Transverse colon (tissue), 4 donors: Measurements from ENCODE around the gene ZFC3H1. TPM values are rescaled to one million over a fixed set of nuclear protein-coding genes. Genes with fewer than 3 reads are reported as not detected.
A peak's percentile ranks its signal among the peaks of the same experiment; 100 is the strongest.

Source experiments
- DNase-seq: peaks from one replicate; pipeline ENCODE4 v3.0.0-alpha.2; 2019
- H3K27ac ChIP-seq, 4 donors: fragments of 200-600 bp; sonication (generic); 2 replicates each; pipeline ENCODE4 v1.5.1; 2016 to 2018; ENCODE audit warnings: inconsistent platforms in 4 of 4
- H3K27me3 ChIP-seq: fragments of 200-600 bp; sonication (generic); 2 replicates; pipeline ENCODE4 v1.5.1; 2017; ENCODE audit warnings: inconsistent platforms
- H3K36me3 ChIP-seq, 4 donors: fragments of 200-600 bp; sonication (generic); 2 replicates each; pipeline ENCODE4 v1.5.1; 2017 to 2019; ENCODE audit warnings: inconsistent platforms in 4 of 4
- H3K4me1 ChIP-seq, 4 donors: fragments of 200-600 bp; sonication (generic); 2 replicates each; pipeline ENCODE4 v1.5.1; 2017 to 2020; ENCODE audit warnings: inconsistent platforms in 4 of 4
- H3K4me3 ChIP-seq, 4 donors: fragments of 200-600 bp; sonication (generic); 1 replicate in 1 of 4; 2 replicates in 3 of 4; pipeline versions ENCODE4 v1.5.1 to v1.6.1; 2017 to 2019; ENCODE audit warnings: inconsistent platforms in 4 of 4
- H3K9me3 ChIP-seq, 2 donors: fragments of 200-600 bp; sonication (generic); 2 replicates each; pipeline ENCODE4 v1.5.1; 2017 to 2019; ENCODE audit warnings: inconsistent platforms in 2 of 2
- EP300 ChIP-seq: sonication (generic); formaldehyde crosslinking; IDR thresholded peaks from one replicate; pipeline ENCODE4 v1.6.1; 2017; ENCODE audit warnings: antibody characterized with exemption, low read depth
- POLR2A ChIP-seq: fragments of 450-650 bp; IDR thresholded peaks from one replicate; pipeline ENCODE4 v1.6.1; 2016; ENCODE audit warnings: antibody characterized with exemption, mild to moderate bottlenecking, moderate library complexity
- POLR2AphosphoS5 ChIP-seq, 3 donors: sonication (generic); formaldehyde crosslinking; IDR thresholded peaks; one replicate each; pipeline ENCODE4 v1.6.1; 2016; ENCODE audit warnings: antibody characterized with exemption in 3 of 3
- WGBS, 2 donors: methylation state at CpG; one replicate each; pipeline ENCODE4 v1.1.5; 2018; ENCODE audit warnings: low coverage in 1 of 2; 5-methylcytosine and 5-hydroxymethylcytosine counted together
- in situ Hi-C, 4 donors: fragments of 200-750 bp; cut with MboI; loops; one replicate each; pipeline versions ENCODE4 v1.15.0 to v1.15.1; 2017; ENCODE audit warnings: low sequenced_read_pairs in 3 of 4, low pct_ligation_motif_present in 1 of 4, low pct_unique_long_range_greater_than_20kb in 1 of 4
- intact Hi-C: fragments of 100-400 bp; cut with DNase I; formaldehyde crosslinking; loops from one replicate; pipeline ENCODE4 v1.15.1; 2023; ENCODE audit warnings: low total_unique reads
- total RNA-seq, 4 donors: library from RNA; depleted of rRNA; stranded (reverse); fragments of >200 nt; gene quantifications; one replicate each; pipeline ENCODE4 v1.1.0, GENCODE V29; 2016
- TF ChIP-seq, protein P1 (sequence below), 5 experiments: fragments of 200-600 bp in 3 of 5; fragments of 450-650 bp in 2 of 5; sonication (generic) in 3 of 5; IDR thresholded peaks; 1 replicate in 2 of 5; 2 replicates in 3 of 5; pipeline ENCODE4 v1.5.1; 2016 to 2017; ENCODE audit warnings: antibody characterized with exemption in 5 of 5, inconsistent platforms in 3 of 5, mild to moderate bottlenecking in 2 of 5, moderate library complexity in 1 of 5

The ZFC3H1 gene
- total RNA-seq, 4 donors from 2014 or later: 61.9 to 141 (median 91.6) TPM

DNA sequence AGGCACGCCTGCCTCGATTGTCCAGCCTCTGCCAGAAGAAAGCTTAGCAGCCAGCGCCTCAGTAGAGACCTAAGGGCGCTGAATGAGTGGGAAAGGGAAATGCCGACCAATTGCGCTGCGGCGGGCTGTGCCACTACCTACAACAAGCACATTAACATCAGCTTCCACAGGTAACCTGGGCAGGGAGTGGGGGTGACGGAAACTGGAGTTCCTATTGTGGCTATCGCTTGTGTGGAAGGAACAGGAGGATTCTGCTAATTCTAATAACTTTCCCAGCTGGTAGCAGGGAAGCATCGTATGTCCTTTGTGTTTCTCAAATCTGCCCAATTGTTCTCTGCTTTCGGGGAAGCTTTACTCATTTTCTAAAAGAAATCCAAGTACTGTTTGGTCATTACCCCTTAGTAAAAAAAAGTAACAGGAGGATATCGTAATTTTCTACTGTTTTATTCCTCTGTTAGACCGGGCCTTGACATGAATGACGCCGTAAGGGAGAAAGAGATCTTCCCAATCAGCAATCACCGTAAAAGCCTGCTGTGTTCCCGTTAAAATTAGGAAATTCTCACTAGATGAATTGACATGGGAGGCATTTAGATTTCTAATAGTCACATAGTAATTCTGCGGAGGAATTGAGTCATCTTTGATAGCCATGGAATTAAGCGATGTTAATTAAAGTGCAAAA lies 902 bp upstream of the ZFC3H1 start:
- in situ Hi-C loops: no loop called here
- Histone ChIP-seq H3K4me3 (peak overlapping the region; percentile 53 to 85 (median 76)), H3K36me3 (peaks cover 0 to 9% (median 2%) of the 10 kb centered on the region in 4 donors), H3K27me3 (no peaks in the 10 kb centered on the region), H3K4me1 (peaks cover 14 to 36% (median 23%) of the 10 kb centered on the region in 4 donors), H3K27ac (peak overlapping the region; percentile 97 to 99 (median 98)), H3K9me3 (no peaks in the 10 kb centered on the region)
- DNase-seq: no peak
- intact Hi-C loops: loop anchor here (10.0 kb wide), 1 partner anchor 80 kb away; no protein-coding TSS in a partner anchor
- WGBS, 2 donors: 0 to 2% methylated on average over 8 to 20 of the region's 20 CpGs
- TF ChIP-seq, protein P1, sequence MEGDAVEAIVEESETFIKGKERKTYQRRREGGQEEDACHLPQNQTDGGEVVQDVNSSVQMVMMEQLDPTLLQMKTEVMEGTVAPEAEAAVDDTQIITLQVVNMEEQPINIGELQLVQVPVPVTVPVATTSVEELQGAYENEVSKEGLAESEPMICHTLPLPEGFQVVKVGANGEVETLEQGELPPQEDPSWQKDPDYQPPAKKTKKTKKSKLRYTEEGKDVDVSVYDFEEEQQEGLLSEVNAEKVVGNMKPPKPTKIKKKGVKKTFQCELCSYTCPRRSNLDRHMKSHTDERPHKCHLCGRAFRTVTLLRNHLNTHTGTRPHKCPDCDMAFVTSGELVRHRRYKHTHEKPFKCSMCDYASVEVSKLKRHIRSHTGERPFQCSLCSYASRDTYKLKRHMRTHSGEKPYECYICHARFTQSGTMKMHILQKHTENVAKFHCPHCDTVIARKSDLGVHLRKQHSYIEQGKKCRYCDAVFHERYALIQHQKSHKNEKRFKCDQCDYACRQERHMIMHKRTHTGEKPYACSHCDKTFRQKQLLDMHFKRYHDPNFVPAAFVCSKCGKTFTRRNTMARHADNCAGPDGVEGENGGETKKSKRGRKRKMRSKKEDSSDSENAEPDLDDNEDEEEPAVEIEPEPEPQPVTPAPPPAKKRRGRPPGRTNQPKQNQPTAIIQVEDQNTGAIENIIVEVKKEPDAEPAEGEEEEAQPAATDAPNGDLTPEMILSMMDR (IDR thresholded peaks at IDR 0.05): no peak
- TF ChIP-seq POLR2AphosphoS5 (IDR thresholded peaks at IDR 0.05) (no peak), POLR2A (no peak), EP300 (no peak)

GRCh38 chr12:71662849-71663560 lies 643 bp downstream of the ZFC3H1 start:
- DNase-seq: peak; percentile 73
- Histone ChIP-seq H3K4me3 (peak overlapping the region; percentile 67 to 85 (median 76)), H3K36me3 (peaks cover 0 to 23% (median 11%) of the 10 kb centered on the region in 4 donors), H3K27me3 (no peaks in the 10 kb centered on the region), H3K27ac (peak overlapping the region; percentile 97 to 99 (median 98)), H3K4me1 (peaks cover 14 to 36% (median 23%) of the 10 kb centered on the region in 4 donors), H3K9me3 (no peaks in the 10 kb centered on the region)
- TF ChIP-seq EP300: no peak
- TF ChIP-seq, protein P1 (IDR thresholded peaks at IDR 0.05): peak in 1 of 5 experiments; percentile 10
- peak; percentile 46 to 70 (median 65) for TF ChIP-seq POLR2AphosphoS5 (IDR thresholded peaks at IDR 0.05)
- TF ChIP-seq POLR2A: peak; percentile 27
- in situ Hi-C loops: no loop called here
- intact Hi-C loops: loop anchor here (10.0 kb wide), 1 partner anchor 82 kb away; no protein-coding TSS in a partner anchor
- 0 to 1% methylated on average over 1 to 51 of the region's 53 CpGs for WGBS, 2 donors

GRCh38 chr12:71661977-71662530 lies 1.6 kb downstream of the ZFC3H1 start:
- intact Hi-C loops (loop anchor here (10.0 kb wide), 1 partner anchor 83 kb away; no protein-coding TSS in a partner anchor), in situ Hi-C loops (no loop called here)
- Histone ChIP-seq H3K36me3 (peaks cover 0 to 27% (median 15%) of the 10 kb centered on the region in 4 donors), H3K9me3 (no peaks in the 10 kb centered on the region), H3K27me3 (no peaks in the 10 kb centered on the region), H3K4me1 (peaks cover 14 to 36% (median 23%) of the 10 kb centered on the region in 4 donors), H3K4me3 (peak overlapping the region; percentile 67 to 85 (median 76)), H3K27ac (peak overlapping the region; percentile 97 to 99 (median 98))
- TF ChIP-seq, protein P1 (IDR thresholded peaks at IDR 0.05): no peak
- TF ChIP-seq POLR2A (no peak), EP300 (no peak), POLR2AphosphoS5 (IDR thresholded peaks at IDR 0.05) (no peak)
- DNase-seq: no peak
- 0 to 2% methylated on average over 8 of the region's 8 CpGs for WGBS, 2 donors

GRCh38 chr12:71656740-71657139 lies 6.9 kb downstream of the ZFC3H1 start:
- in situ Hi-C loops: no loop called here
- 59 to 83% methylated on average over 3 of the region's 3 CpGs for WGBS, 2 donors

More at GRCh38 chr12:71656740-71657139, 6.9 kb downstream of the ZFC3H1 start:
- H3K4me3 ChIP-seq: no peak overlapping the region
- intact Hi-C loops: no loop called here
- peaks cover 11 to 43% (median 21%) of the 10 kb centered on the region in 4 donors for H3K4me1 ChIP-seq
- DNase-seq: no peak
- peaks cover 0 to 54% (median 26%) of the 10 kb centered on the region in 4 donors for H3K36me3 ChIP-seq
- TF ChIP-seq, protein P1 (IDR thresholded peaks at IDR 0.05): no peak
- TF ChIP-seq EP300 (no peak), POLR2AphosphoS5 (IDR thresholded peaks at IDR 0.05) (no peak), POLR2A (no peak)
- no peaks in the 10 kb centered on the region for H3K27me3 ChIP-seq
- no peak overlapping the region for H3K27ac ChIP-seq
- peaks cover 0 to 7% of the 10 kb centered on the region in 2 donors for H3K9me3 ChIP-seq
